ENCODE data around the gene STOX1.
"Not testable (repeated sequence)": the region's sequence is repeated elsewhere in the genome, so short reads cannot be mapped to it uniquely, and the experiment has no call there.

Gene STOX1

DNA sequence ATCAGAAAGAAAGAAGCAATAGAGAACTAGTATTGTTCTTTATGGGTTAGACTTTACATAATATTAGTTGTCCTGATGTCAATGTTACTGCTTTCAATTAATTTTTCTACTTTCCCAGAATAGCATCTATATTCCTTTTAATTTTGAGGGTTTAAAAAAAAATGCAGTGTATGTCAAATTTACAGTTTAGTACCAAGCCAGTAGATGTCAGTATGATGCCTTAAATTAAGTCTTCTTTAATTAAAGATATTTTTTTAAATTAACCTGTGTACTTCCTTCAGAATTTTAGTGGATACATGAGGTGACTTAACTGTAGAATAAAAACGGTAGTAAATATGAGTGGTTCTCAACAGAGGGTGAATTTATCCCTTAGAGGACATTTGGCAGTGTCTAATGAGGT lies 35.2 kb upstream of the STOX1 start:
- TF ChIP-seq, protein P1, sequence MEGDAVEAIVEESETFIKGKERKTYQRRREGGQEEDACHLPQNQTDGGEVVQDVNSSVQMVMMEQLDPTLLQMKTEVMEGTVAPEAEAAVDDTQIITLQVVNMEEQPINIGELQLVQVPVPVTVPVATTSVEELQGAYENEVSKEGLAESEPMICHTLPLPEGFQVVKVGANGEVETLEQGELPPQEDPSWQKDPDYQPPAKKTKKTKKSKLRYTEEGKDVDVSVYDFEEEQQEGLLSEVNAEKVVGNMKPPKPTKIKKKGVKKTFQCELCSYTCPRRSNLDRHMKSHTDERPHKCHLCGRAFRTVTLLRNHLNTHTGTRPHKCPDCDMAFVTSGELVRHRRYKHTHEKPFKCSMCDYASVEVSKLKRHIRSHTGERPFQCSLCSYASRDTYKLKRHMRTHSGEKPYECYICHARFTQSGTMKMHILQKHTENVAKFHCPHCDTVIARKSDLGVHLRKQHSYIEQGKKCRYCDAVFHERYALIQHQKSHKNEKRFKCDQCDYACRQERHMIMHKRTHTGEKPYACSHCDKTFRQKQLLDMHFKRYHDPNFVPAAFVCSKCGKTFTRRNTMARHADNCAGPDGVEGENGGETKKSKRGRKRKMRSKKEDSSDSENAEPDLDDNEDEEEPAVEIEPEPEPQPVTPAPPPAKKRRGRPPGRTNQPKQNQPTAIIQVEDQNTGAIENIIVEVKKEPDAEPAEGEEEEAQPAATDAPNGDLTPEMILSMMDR (IDR thresholded peaks at IDR 0.05): no peak
- H3K27ac ChIP-seq: no peak overlapping the region
- H3K4me3 ChIP-seq: no peak overlapping the region
- DNase-seq (ENCODE audit: low spot score): no peak

DNA sequence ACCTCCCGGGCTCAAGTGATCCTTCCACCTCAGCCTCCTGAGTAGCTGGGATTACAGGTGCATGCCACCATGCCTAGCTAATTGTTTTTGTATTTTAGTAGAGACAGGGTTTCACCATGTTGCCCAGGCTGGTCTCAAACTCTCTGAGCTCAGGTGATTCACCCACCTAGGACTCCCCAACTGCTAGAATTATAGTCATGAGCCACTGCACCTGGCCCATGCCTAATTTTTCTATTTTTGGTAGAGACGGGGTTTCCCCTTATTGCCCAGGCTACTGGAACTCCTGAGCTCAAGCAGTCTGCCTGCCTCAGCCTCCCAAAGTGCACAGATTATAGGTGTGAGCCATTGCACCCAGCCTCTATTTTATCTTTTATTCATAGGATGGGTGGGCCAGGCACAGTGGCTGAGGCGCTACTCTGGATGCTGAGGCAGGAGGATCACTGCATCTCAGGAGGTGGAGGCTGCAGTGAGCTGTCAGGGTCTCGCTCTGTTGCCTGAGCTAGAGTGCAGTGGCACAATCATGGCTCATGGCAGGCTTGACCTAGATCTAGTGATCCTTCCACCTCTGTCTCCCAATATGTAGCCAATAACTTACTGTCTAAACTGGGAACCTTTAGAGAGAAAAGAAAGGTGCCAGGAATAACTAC lies 31.3 kb upstream of the STOX1 start:
- H3K27ac ChIP-seq: no peak overlapping the region
- TF ChIP-seq, protein P1 (IDR thresholded peaks at IDR 0.05): no peak
- H3K4me3 ChIP-seq: no peak overlapping the region
- DNase-seq (ENCODE audit: low spot score): no peak

GRCh38 chr10:68796605-68797004 lies 30.7 kb upstream of the STOX1 start:
- Histone ChIP-seq H3K4me3 (no peak overlapping the region), H3K27ac (no peak overlapping the region)
- DNase-seq (ENCODE audit: low spot score): no peak
- TF ChIP-seq, protein P1 (IDR thresholded peaks at IDR 0.05): no peak

GRCh38 chr10:68800211-68800610 lies 27.1 kb upstream of the STOX1 start:
- DNase-seq (ENCODE audit: low spot score): no peak
- H3K27ac ChIP-seq: no peak overlapping the region
- no peak overlapping the region for H3K4me3 ChIP-seq
- TF ChIP-seq, protein P1 (IDR thresholded peaks at IDR 0.05): no peak

- DNase-seq (ENCODE audit: low spot score): no peak
- no peak overlapping the region for H3K4me3 ChIP-seq
- TF ChIP-seq, protein P1 (IDR thresholded peaks at IDR 0.05): no peak
- no peak overlapping the region for H3K27ac ChIP-seq
Observed at GRCh38 chr10:68804692-68805091, 22.6 kb upstream of the STOX1 start.

DNA sequence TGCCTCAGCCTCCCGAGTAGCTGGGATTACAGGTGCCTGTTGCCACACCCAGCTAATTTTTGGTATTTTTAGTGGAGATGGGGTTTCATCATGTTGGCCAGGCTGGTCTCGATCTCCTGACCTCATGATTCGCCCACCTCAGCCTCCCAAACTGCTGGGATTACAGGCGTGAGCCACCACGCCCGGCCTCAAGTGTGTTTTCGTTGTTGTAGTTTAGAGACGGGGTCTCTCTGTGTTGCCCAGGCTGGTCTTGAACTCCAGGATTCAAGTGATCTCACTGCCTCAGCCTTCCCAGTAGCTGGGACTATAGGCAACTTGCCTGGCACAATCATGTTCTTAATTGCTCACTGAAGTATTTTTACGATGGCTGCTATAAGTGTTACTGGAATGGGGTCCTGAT lies 16.5 kb upstream of the STOX1 start:
- DNase-seq (ENCODE audit: low spot score); H3K27ac ChIP-seq; H3K4me3 ChIP-seq: not testable (repeated sequence)

GRCh38 chr10:68811314-68812009 lies 15.9 kb upstream of the STOX1 start:
- Histone ChIP-seq H3K27ac (no peak overlapping the region), H3K4me3 (no peak overlapping the region)
- DNase-seq (ENCODE audit: low spot score): no peak
- TF ChIP-seq, protein P1 (IDR thresholded peaks at IDR 0.05): no peak
